ENCODE data around the gene ATP11A.
A peak's percentile ranks its signal among the peaks of the same experiment; 100 is the strongest.

Gene ATP11A

GRCh38 chr13:112917737-112918136 is 227.9 kb downstream of the ATP11A start:
- DNase-seq = no peak

- no peak for DNase-seq
Observed at GRCh38 chr13:112918266-112918665, 228.4 kb downstream of the ATP11A start.

DNA sequence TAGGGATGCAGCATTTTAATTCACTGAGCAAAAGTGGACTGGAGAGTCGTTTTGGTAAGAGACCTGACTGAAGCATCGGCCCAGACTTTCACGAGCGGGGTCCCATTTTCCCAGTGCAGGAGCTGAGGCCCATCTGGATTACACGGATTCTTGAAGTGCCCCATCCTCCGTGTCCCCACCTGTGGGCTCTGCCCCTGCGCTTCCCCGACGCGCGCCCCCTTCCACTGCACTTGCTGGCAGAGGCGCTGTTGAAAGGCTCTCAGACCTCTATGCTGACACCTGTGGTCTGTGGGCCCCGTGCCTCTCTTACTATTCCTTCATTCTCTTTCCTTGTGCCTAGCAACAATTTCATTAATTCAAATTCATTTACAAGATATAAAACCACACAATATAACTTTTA is 228.9 kb downstream of the ATP11A start:
- no peak for DNase-seq

- no peak for DNase-seq
Observed at GRCh38 chr13:112923962-112924361, 234.1 kb downstream of the ATP11A start.

- DNase-seq = no peak
Observed at GRCh38 chr13:112924365-112924764, 234.5 kb downstream of the ATP11A start.

- no peak for DNase-seq
Observed at GRCh38 chr13:112926003-112926402, 236.2 kb downstream of the ATP11A start.

DNA sequence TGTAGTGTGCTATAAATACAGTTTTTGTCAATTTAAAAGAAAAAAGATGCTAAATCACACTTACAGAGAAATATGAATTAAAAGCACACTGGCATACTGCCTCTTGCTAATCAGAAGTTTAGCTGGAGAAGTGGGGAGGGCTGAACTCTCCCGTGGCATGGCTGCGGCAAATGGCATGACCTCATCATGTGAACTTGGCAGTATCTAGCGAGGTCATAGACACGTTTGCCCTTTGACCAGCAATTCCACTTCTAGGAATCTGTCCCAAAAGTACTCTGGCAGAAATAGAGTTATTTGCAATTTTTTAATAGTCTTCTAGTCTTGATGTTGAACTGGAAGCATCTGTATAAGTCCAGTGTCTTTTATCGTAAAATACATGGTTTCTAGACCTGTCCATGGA is 237.2 kb downstream of the ATP11A start:
- no peak for DNase-seq

DNA sequence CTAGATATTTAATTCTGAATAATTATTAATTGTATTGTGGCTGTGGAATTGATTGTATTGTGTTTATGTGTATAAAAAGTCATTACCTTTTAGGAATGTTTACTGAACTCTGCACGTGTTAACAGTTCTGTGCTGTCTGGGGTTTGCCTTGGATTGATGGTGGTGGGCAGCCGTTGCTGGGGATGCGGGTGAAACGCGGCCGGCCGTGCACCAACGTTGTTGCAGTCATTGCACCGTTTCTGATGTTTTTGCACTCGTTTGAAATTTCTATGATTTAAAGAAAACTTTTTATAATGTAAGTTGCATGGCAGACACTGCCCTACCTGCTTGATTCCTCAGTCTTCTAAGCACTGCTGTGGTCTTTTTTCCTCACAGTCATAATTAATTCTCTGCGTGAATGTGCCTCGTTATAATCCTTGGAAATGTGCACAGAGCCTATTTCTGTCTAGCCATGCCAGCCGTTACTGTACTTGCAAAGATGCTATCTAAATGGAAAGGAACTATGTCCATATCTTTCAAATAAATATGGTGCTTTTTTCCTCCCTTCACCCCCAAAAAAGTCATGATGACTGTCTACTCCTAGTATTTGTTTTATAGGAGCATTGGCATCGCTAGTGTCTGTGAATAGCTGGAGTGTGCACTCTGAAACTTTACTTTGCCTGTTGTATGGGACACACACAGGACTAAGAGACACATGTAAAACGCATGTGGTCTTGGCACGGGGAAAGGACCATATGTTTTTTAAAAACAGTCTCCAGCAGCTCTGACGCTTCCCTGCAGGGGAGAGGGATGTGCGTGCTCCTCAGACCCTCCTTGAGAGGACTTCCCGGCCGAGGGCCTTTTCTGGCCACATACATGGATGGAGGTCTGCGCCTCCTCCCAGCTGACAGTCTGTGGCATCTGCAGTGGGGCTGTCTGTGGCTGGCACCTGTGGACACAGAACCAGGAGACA is 238.5 kb downstream of the ATP11A start:
- no peak for DNase-seq

GRCh38 chr13:112928972-112929782 is 239.3 kb downstream of the ATP11A start:
- DNase-seq = no peak

- no peak for DNase-seq
Observed at GRCh38 chr13:112929783-112930055, 239.9 kb downstream of the ATP11A start.

GRCh38 chr13:112930192-112930591 is 240.4 kb downstream of the ATP11A start:
- no peak for DNase-seq

- peak; percentile 53 for DNase-seq
Observed at GRCh38 chr13:112931028-112931934, 241.4 kb downstream of the ATP11A start.

GRCh38 chr13:112932971-112933370 is 243.1 kb downstream of the ATP11A start:
- no peak for DNase-seq

DNA sequence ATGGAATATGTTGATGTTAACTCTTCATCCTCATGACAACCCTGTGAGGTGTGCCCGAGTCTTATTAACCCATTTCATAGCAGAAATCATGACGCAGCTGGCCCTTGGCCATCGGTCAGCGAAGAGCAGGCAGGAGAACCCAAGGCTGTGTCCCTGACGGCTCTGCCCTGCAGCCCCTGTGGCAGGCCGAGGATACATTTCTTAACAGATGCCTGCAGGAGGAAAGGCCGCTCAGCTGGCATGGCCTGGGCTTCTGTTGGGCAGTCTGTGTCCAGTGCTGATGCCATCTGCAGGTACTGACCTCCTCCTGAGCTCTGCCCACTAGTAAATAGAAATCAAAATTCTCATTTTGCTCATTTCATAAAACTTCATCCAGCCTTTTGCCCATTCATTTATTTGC is 243.8 kb downstream of the ATP11A start:
- DNase-seq = no peak

DNA sequence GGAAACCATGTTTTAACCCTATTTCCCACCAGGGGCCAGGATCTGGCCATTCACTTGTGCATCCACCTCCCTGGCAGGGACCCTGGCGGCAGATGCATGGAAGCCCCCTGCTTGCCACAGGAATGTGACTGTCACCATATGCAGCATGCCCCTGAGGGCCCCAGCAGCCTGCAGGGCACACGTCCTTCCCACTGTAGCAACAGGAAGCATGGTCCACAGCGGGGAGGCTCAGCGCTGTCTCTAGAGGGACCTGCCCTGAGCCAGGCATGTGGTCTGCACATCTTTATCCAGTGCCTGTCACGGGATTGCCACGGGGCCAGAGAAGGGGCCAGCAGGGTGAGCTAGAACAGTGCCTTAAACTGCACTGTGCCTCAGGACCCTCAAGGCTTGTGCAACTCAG is 244.2 kb downstream of the ATP11A start:
- no peak for DNase-seq
